Esophagus muscularis mucosa (tissue), 4 donors: Measurements from ENCODE around the gene MESP2. TPM values are rescaled to one million over a fixed set of nuclear protein-coding genes. Genes with fewer than 3 reads are reported as not detected.

ENCODE experiments used
- DNase-seq: peaks from one replicate; pipeline ENCODE4 v3.0.0-alpha.2; 2017; ENCODE audit errors: extremely low spot score
- H3K27ac ChIP-seq, 4 donors: fragments of 200-600 bp; sonication (generic); replicated peaks in 1 of 4; 1 replicate in 3 of 4; 2 replicates in 1 of 4; pipeline ENCODE4 v1.5.1; 2016 to 2019; ENCODE audit warnings: mild to moderate bottlenecking in 1 of 4
- H3K27me3 ChIP-seq, 4 donors: fragments of 200-600 bp; sonication (generic); one replicate each; pipeline versions ENCODE4 v1.5.1 to v1.6.0; 2016 to 2019
- H3K36me3 ChIP-seq, 4 donors: fragments of 200-600 bp; sonication (generic); one replicate each; pipeline ENCODE4 v1.5.1; 2016 to 2019
- H3K4me1 ChIP-seq, 4 donors: fragments of 200-600 bp; sonication (generic); one replicate each; pipeline ENCODE4 v1.5.1; 2016 to 2019
- H3K4me3 ChIP-seq, 4 donors: fragments of 200-600 bp; sonication (generic); 1 replicate in 2 of 4; 2 replicates in 2 of 4; pipeline ENCODE4 v1.5.1; 2016 to 2019; ENCODE audit warnings: mild to moderate bottlenecking in 4 of 4, moderate library complexity in 1 of 4
- H3K9me3 ChIP-seq, 4 donors: fragments of 200-600 bp; sonication (generic); 1 replicate in 3 of 4; 2 replicates in 1 of 4; pipeline ENCODE4 v1.5.1; 2016 to 2019
- EP300 ChIP-seq: sonication (generic); formaldehyde crosslinking; IDR thresholded peaks from one replicate; pipeline ENCODE4 v1.6.1; 2017; ENCODE audit warnings: antibody characterized with exemption
- POLR2A ChIP-seq: fragments of 450-650 bp; IDR thresholded peaks from one replicate; pipeline ENCODE4 v1.6.1; 2017; ENCODE audit warnings: antibody characterized with exemption, moderate library complexity, mild to moderate bottlenecking, low read depth
- POLR2AphosphoS5 ChIP-seq, 2 donors: sonication (generic); formaldehyde crosslinking; IDR thresholded peaks; one replicate each; pipeline ENCODE4 v1.6.1; 2017; ENCODE audit warnings: antibody characterized with exemption in 2 of 2
- WGBS: methylation state at CpG from one replicate; pipeline ENCODE4 v1.1.5; 2018; 5-methylcytosine and 5-hydroxymethylcytosine counted together
- intact Hi-C: fragments of 100-400 bp; cut with DNase I; formaldehyde crosslinking; loops from one replicate; pipeline ENCODE4 v1.15.1; 2023
- total RNA-seq, 4 donors: library from RNA; depleted of rRNA; stranded (reverse); fragments of >200 nt; gene quantifications; one replicate each; pipeline versions ENCODE4 v1.1.0 to v1.2.1, GENCODE V29; 2016
- TF ChIP-seq, protein P1 (sequence below), 3 experiments: fragments of 200-600 bp in 2 of 3; fragments of 450-650 bp in 1 of 3; sonication (generic) in 2 of 3; IDR thresholded peaks; one replicate each; pipeline ENCODE4 v1.5.1; 2017 to 2019; ENCODE audit warnings: antibody characterized with exemption in 3 of 3, mild to moderate bottlenecking in 2 of 3, moderate library complexity in 1 of 3

MESP2 gene
- total RNA-seq, 4 donors from 2014 or later, result not detected

DNA sequence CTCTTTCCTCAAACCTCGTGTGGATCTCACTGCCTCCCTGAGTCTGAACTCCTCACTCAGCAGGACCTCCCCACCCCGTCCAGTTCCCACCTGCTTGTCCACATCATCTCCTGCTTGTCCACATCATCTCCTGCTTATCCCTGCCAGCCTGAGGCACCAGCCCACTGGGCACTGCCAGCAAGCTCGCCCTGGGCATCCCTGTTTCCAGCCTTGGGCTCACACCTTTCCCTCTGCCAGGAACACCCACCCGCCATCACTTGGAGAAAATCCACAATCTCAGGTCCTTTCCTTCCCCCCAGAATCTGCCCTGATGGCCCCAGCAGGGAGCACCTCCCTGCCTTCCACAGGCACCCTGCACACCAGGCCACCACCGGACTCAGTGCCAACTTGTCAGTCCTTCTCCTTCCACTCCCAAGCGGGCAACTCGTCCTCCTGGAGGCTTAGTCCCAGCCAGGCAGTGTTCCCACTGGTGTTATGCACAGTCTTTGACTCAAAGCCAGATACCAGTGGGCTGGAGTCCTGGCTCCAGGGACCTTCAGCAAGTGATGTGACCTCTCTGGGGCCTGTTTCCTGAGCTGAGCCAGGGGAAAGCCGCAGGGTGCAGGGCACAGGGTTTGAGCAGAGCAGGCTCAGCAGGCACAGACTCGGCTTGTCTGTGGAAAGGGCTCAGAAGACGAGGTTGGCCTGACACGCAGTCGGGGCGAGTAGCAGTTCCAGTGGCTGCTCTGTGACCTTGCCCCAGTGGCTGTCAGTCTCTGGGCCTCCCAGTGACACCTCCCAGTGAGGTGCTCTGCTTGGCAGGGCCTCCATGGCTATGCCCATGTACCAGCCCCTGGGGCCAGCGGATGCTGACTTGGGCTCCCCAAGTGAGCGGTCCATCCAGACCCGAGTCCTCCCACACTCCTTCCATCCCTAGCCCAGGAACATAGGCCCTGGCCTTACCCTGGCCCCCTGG lies 9.5 kb upstream of the MESP2 start:
- no peak for DNase-seq
- Histone ChIP-seq H3K27me3 (no peaks in the 10 kb centered on the region), H3K9me3 (no peaks in the 10 kb centered on the region), H3K27ac (no peak overlapping the region), H3K36me3 (no peaks in the 10 kb centered on the region), H3K4me1 (peaks cover 0 to 2% (median 0%) of the 10 kb centered on the region in 4 donors), H3K4me3 (no peak overlapping the region)
- intact Hi-C loops, result no loop called here
- TF ChIP-seq EP300 (no peak), POLR2AphosphoS5 (IDR thresholded peaks at IDR 0.05) (no peak), POLR2A (no peak)
- TF ChIP-seq, protein P1, sequence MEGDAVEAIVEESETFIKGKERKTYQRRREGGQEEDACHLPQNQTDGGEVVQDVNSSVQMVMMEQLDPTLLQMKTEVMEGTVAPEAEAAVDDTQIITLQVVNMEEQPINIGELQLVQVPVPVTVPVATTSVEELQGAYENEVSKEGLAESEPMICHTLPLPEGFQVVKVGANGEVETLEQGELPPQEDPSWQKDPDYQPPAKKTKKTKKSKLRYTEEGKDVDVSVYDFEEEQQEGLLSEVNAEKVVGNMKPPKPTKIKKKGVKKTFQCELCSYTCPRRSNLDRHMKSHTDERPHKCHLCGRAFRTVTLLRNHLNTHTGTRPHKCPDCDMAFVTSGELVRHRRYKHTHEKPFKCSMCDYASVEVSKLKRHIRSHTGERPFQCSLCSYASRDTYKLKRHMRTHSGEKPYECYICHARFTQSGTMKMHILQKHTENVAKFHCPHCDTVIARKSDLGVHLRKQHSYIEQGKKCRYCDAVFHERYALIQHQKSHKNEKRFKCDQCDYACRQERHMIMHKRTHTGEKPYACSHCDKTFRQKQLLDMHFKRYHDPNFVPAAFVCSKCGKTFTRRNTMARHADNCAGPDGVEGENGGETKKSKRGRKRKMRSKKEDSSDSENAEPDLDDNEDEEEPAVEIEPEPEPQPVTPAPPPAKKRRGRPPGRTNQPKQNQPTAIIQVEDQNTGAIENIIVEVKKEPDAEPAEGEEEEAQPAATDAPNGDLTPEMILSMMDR (IDR thresholded peaks at IDR 0.05), result no peak
- 86% methylated on average over 7 of the region's 16 CpGs for WGBS

DNA sequence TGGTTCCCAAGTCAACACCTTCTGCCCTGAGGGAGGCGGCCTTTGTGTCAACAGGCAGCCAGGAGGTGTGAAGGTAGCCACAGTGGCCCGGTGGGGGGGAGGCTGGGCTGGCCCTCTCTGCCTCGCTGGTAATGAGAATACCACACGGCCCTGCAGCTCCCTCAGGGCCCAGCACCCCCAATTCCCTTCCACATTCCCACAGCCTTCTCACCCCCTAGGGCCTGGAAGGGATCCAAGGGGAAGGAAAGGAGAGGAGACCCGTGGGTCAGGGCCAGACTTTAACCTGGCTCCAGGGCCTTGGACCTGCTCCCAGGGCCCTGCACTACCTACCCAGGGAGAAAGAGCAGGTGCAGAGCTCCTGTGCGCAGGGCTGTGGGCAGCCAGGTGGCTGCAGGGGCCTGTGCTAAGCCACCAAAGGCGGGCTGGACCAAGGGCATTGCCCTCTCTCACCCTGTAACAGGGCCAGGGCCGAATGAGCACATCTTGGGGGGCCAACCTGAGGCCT lies 8.7 kb upstream of the MESP2 start:
- WGBS, result 72% methylated on average over 6 of the region's 8 CpGs
- TF ChIP-seq POLR2AphosphoS5 (IDR thresholded peaks at IDR 0.05) (no peak), EP300 (no peak), POLR2A (no peak)
- TF ChIP-seq, protein P1 (IDR thresholded peaks at IDR 0.05), result no peak
- Histone ChIP-seq H3K4me1 (peaks cover 0 to 2% (median 0%) of the 10 kb centered on the region in 4 donors), H3K27ac (no peak overlapping the region), H3K9me3 (no peaks in the 10 kb centered on the region), H3K4me3 (no peak overlapping the region), H3K36me3 (no peaks in the 10 kb centered on the region), H3K27me3 (no peaks in the 10 kb centered on the region)
- DNase-seq, result no peak
- intact Hi-C loops, result no loop called here

DNA sequence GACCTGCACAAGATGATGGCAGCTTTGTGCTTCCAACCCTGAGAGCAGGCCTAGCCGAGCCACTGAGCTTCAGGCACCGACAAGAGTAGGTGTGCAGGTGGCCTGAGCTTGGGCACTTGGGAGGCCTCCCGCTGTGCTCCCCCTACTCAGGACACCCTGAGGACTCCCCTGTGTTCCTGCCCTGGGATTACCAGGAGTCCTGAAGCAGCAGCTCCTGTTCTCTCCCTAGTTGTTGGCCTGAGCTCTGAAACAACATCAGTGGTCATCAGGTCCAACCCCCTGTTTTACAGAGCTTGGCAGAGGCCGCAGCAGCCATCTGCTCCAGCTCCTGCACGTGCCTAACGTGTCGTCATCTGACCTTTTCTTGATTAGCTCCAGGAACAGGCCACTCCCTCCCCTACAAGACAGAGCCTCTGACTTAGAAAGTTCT lies 8.0 kb upstream of the MESP2 start:
- no peak for DNase-seq
- Histone ChIP-seq H3K9me3 (no peaks in the 10 kb centered on the region), H3K4me1 (peaks cover 0 to 2% (median 0%) of the 10 kb centered on the region in 4 donors), H3K27me3 (no peaks in the 10 kb centered on the region), H3K27ac (no peak overlapping the region), H3K4me3 (no peak overlapping the region), H3K36me3 (no peaks in the 10 kb centered on the region)
- 71% methylated on average over 6 of the region's 7 CpGs for WGBS
- TF ChIP-seq EP300 (no peak), POLR2A (no peak), POLR2AphosphoS5 (IDR thresholded peaks at IDR 0.05) (no peak)
- TF ChIP-seq, protein P1 (IDR thresholded peaks at IDR 0.05), result no peak
- intact Hi-C loops, result no loop called here

DNA sequence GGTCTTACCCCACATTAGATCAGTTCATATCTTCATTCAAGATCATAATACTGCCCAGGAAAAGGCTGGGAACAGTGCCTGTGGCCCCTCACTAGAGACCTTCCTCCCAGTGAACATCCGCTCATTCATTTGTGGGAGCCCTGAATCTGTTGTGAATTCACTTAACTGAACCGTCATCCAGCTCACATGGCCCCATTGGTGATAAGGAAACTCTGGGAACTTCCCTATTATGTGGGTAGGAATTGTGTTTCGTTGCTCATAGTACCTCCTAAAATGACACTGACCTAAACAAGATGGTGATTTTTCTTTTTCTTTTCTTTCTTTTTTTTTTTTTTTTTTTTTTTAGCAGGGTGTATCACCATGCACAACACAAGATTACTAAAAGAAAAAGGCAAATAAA lies 6.8 kb upstream of the MESP2 start:
- Histone ChIP-seq H3K27me3 (no peaks in the 10 kb centered on the region), H3K36me3 (no peaks in the 10 kb centered on the region), H3K4me3 (no peak overlapping the region), H3K27ac (no peak overlapping the region), H3K9me3 (no peaks in the 10 kb centered on the region), H3K4me1 (peaks cover 0 to 2% (median 0%) of the 10 kb centered on the region in 4 donors)
- no peak for DNase-seq
- intact Hi-C loops, result no loop called here
- TF ChIP-seq EP300, result no peak
- TF ChIP-seq, protein P1 (IDR thresholded peaks at IDR 0.05), result no peak
- TF ChIP-seq POLR2AphosphoS5 (IDR thresholded peaks at IDR 0.05), result no peak
- TF ChIP-seq POLR2A, result no peak
- WGBS, result 91% methylated on average over 3 of the region's 3 CpGs
